HEK293T (cell line): ENCODE data around the gene ZNF483.
A peak's percentile ranks its signal among the peaks of the same experiment; 100 is the strongest.

Experiments
- CTCF ChIA-PET: fragments of 350-600 bp; formaldehyde crosslinking; extraction: SDS; loops from one replicate; lab custom pipeline; 2021; ENCODE audit warnings: antibody characterized with exemption, inconsistent platforms; lab: Yijun Ruan, JAX
- POLR2A ChIA-PET: fragments of 350-600 bp; formaldehyde crosslinking; extraction: SDS; loops from one replicate; lab custom pipeline; 2020; ENCODE audit warnings: antibody characterized with exemption, inconsistent platforms; lab: Yijun Ruan, JAX
- DNase-seq: peaks from one replicate; pipeline ENCODE4 v3.0.0; 2012; ENCODE audit warnings: mixed read lengths; ENCODE audit errors: extremely low spot score
- ARNT ChIP-seq: fragments of 450-650 bp; IDR thresholded peaks from 2 replicates; pipeline ENCODE4 v1.6.1; 2017; ENCODE audit warnings: mild to moderate bottlenecking
- BHLHE40 ChIP-seq: fragments of 450-650 bp; IDR thresholded peaks from 2 replicates; pipeline ENCODE4 v1.6.1; 2016; ENCODE audit warnings: mild to moderate bottlenecking, moderate library complexity, borderline replicate concordance
- CTBP1 ChIP-seq: fragments of 450-650 bp; IDR thresholded peaks from 2 replicates; pipeline ENCODE4 v1.6.1; 2016; ENCODE audit warnings: borderline replicate concordance
- ELF4 ChIP-seq: fragments of 450-650 bp; IDR thresholded peaks from 2 replicates; pipeline ENCODE4 v1.6.1; 2017; ENCODE audit warnings: antibody characterized with exemption
- FOXA1 ChIP-seq: fragments of 450-650 bp; IDR thresholded peaks from 2 replicates; pipeline ENCODE4 v1.6.1; 2016; ENCODE audit warnings: mild to moderate bottlenecking
- FOXK2 ChIP-seq: fragments of 450-650 bp; IDR thresholded peaks from 2 replicates; pipeline ENCODE4 v1.6.1; 2016; ENCODE audit warnings: mild to moderate bottlenecking
- FOXM1 ChIP-seq: fragments of 450-650 bp; IDR thresholded peaks from 2 replicates; pipeline ENCODE4 v1.6.1; 2017; ENCODE audit warnings: mild to moderate bottlenecking, borderline replicate concordance
- HDGF ChIP-seq: fragments of 450-650 bp; IDR thresholded peaks from 2 replicates; pipeline ENCODE4 v1.6.1; 2017; ENCODE audit warnings: antibody characterized with exemption, borderline replicate concordance
- L3MBTL2 ChIP-seq: fragments of 450-650 bp; conservative IDR thresholded peaks from 2 replicates; pipeline ENCODE4 v1.6.1; 2016; ENCODE audit warnings: mild to moderate bottlenecking
- LEF1 ChIP-seq: fragments of 450-650 bp; IDR thresholded peaks from 2 replicates; pipeline ENCODE4 v1.6.1; 2017; ENCODE audit warnings: mild to moderate bottlenecking, borderline replicate concordance
- NFRKB ChIP-seq: fragments of 450-650 bp; IDR thresholded peaks from 2 replicates; pipeline ENCODE4 v1.6.1; 2016; ENCODE audit warnings: mild to moderate bottlenecking, moderate library complexity
- SP1 ChIP-seq: fragments of 450-650 bp; IDR thresholded peaks from 2 replicates; pipeline ENCODE4 v1.6.1; 2017
- SUZ12 ChIP-seq: fragments of 450-650 bp; IDR thresholded peaks from 2 replicates; pipeline ENCODE4 v1.6.1; 2016; ENCODE audit warnings: mild to moderate bottlenecking
- TARDBP ChIP-seq: fragments of 450-650 bp; IDR thresholded peaks from 2 replicates; pipeline ENCODE4 v1.6.1; 2016
- ZNF384 ChIP-seq: fragments of 450-650 bp; IDR thresholded peaks from 2 replicates; pipeline ENCODE4 v1.6.1; 2016
- TF ChIP-seq, protein P1 (sequence below): fragments of 450-650 bp; IDR thresholded peaks from 2 replicates; pipeline ENCODE4 v1.6.1; 2016

ZNF483 gene

GRCh38 chr9:111514967-111515366 is 10.0 kb upstream of the ZNF483 start:
- DNase-seq: no peak
- CTCF ChIA-PET: no interaction called here
- POLR2A ChIA-PET: interaction anchor here (0.6 kb wide), 1 partner anchor 10 kb away, joined by 3 read pairs; the partner anchor contains the start of gene ZNF483
- no peak for TF ChIP-seq SP1
- no peak for TF ChIP-seq SUZ12
- no peak for TF ChIP-seq BHLHE40
- no peak for TF ChIP-seq LEF1
- TF ChIP-seq HDGF: no peak
- no peak for TF ChIP-seq L3MBTL2
- TF ChIP-seq NFRKB: no peak
- no peak for TF ChIP-seq CTBP1
- TF ChIP-seq ELF4: no peak

GRCh38 chr9:111516061-111516465 is 8.9 kb upstream of the ZNF483 start:
- TF ChIP-seq SUZ12: no peak
- no peak for TF ChIP-seq ZNF384
- no peak for TF ChIP-seq LEF1
- TF ChIP-seq ELF4: no peak
- TF ChIP-seq, protein P1, sequence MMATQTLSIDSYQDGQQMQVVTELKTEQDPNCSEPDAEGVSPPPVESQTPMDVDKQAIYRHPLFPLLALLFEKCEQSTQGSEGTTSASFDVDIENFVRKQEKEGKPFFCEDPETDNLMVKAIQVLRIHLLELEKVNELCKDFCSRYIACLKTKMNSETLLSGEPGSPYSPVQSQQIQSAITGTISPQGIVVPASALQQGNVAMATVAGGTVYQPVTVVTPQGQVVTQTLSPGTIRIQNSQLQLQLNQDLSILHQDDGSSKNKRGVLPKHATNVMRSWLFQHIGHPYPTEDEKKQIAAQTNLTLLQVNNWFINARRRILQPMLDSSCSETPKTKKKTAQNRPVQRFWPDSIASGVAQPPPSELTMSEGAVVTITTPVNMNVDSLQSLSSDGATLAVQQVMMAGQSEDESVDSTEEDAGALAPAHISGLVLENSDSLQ: no peak
- no peak for TF ChIP-seq FOXA1
- no peak for TF ChIP-seq L3MBTL2
- no peak for TF ChIP-seq BHLHE40
- TF ChIP-seq FOXK2: no peak
- TF ChIP-seq SP1: no peak
- TF ChIP-seq FOXM1: no peak
- TF ChIP-seq TARDBP: no peak
- TF ChIP-seq CTBP1: no peak
- no peak for TF ChIP-seq ARNT
- ChIA-PET POLR2A (interaction anchor here (1.6 kb wide), 1 partner anchor 9 kb away, joined by 8 read pairs; the partner anchor contains the start of gene ZNF483), CTCF (no interaction called here)
- DNase-seq: no peak

DNA sequence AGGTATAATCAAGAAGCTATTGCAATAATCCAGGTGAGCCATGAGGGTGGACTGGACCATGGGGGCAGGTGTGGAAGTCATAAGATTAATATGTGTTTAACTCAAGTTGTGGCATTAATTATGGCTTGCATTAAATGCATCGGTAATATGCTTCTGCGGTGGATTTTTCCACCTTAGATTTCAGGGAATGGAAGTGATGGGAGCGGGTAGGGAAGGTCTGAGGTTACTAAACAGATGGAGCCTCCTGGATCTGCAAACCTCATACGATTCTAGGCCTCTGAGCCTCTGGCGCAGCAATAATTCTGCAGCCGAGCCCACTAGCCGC is 286 bp upstream of the ZNF483 start:
- no peak for DNase-seq
- no peak for TF ChIP-seq NFRKB
- peak; percentile 54 for TF ChIP-seq L3MBTL2
- ChIA-PET CTCF (interaction anchor here (0.7 to 1.3 kb wide), 2 partner anchors 12 to 60 kb away, joined by 3 read pairs; no protein-coding TSS in a partner anchor), POLR2A (interaction anchor here (0.6 to 1.8 kb wide), 9 partner anchors 9 to 47 kb away, joined by 3 to 8 read pairs (median 4); no protein-coding TSS in a partner anchor)

DNA sequence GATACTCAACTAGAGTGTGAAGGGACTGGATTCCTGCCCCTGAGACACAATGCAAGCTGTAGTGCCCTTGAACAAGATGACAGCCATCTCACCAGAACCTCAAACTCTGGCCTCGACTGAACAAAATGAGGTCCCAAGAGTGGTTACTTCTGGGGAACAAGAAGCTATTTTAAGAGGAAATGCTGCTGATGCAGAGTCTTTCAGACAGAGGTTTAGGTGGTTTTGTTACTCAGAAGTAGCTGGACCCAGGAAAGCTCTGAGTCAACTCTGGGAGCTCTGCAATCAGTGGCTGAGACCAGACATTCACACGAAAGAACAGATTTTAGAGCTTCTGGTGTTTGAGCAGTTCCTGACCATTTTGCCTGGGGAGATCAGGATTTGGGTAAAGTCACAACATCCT is 2.4 kb downstream of the ZNF483 start:
- no peak for DNase-seq
- ChIA-PET CTCF (no interaction called here), POLR2A (interaction anchor here (2.0 kb wide), 1 partner anchor 44 kb away, joined by 6 read pairs; no protein-coding TSS in a partner anchor)
- TF ChIP-seq TARDBP (no peak), FOXM1 (no peak), LEF1 (no peak), CTBP1 (no peak), NFRKB (no peak), BHLHE40 (no peak), FOXK2 (no peak), ELF4 (no peak), SP1 (no peak), FOXA1 (no peak), HDGF (no peak), L3MBTL2 (no peak), SUZ12 (no peak), ZNF384 (no peak), ARNT (no peak)
- TF ChIP-seq, protein P1: no peak

DNA sequence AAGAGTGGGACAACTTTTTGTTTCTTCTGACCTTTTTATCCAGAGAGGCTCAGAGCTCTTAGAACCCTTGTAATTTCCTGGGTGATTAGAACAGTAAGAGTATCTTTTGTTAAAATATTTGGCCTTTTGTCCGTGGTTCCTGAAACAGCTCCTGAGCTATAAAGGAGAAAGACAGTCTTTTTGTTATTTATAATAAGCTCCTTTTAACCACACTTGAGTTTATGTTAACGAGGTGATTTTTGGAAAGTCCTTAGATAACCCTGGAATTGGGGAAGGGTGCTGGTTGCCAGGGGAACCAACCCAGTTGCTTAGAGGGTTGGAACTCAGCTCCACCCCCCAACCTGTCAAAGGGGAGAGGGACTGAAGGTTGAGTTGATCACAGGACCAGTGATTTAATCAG is 4.8 kb downstream of the ZNF483 start:
- POLR2A ChIA-PET: no interaction called here
- TF ChIP-seq CTBP1: no peak
- no peak for DNase-seq
- CTCF ChIA-PET: no interaction called here

- POLR2A ChIA-PET: no interaction called here
- TF ChIP-seq ELF4: no peak
- no peak for TF ChIP-seq ZNF384
- TF ChIP-seq BHLHE40: no peak
- TF ChIP-seq TARDBP: no peak
- no peak for TF ChIP-seq FOXM1
- no peak for TF ChIP-seq NFRKB
- TF ChIP-seq ARNT: no peak
- TF ChIP-seq LEF1: no peak
- no peak for TF ChIP-seq FOXK2
- TF ChIP-seq HDGF: no peak
- no peak for TF ChIP-seq SP1
- no peak for TF ChIP-seq L3MBTL2
- no peak for TF ChIP-seq FOXA1
- TF ChIP-seq, protein P1: no peak
- TF ChIP-seq SUZ12: no peak
- TF ChIP-seq CTBP1: no peak
- CTCF ChIA-PET: no interaction called here
- DNase-seq: no peak
Observed at GRCh38 chr9:111531716-111532115, 6.7 kb downstream of the ZNF483 start.

DNA sequence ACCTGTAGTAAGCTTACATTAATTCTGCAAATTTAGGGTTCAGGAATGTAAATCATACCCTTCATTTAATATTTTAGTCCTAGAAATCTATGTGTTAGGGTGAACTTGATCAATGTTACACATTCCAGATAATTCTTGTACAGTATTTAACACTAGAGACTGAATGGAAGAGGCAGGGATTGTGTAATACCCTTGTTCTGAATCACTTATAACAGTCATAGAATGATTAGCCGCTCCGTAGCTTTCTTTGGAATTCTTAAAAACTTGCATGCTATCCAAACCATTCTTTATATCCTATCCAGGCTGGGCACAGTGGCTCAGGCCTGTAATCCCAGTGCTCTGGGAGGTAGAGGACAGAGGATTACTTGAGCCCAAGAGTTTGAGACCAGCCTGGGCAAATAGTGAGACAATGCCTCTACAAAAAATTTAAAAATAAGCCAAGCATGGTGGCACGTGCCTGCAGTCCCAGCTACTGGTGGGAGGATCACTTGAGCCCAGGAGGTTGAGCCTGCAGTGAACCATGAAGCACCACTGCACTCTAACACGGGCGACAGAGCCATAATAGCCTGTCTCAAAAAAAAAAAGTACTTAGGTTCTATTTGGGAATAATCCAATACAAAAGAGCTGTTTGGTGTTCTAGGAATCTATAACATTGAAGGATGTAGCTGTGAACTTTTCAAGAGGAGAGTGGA is 8.3 kb downstream of the ZNF483 start:
- DNase-seq: no peak
- ChIA-PET POLR2A (interaction anchor here (1.3 kb wide), 1 partner anchor 8 kb away, joined by 3 read pairs; the partner anchor contains the start of gene ZNF483), CTCF (no interaction called here)
- TF ChIP-seq FOXA1: no peak
- TF ChIP-seq ELF4: no peak
- TF ChIP-seq TARDBP: no peak
- no peak for TF ChIP-seq ARNT
- no peak for TF ChIP-seq SP1
- TF ChIP-seq, protein P1: no peak
- no peak for TF ChIP-seq BHLHE40
- TF ChIP-seq CTBP1: no peak
- no peak for TF ChIP-seq HDGF
- no peak for TF ChIP-seq L3MBTL2
- TF ChIP-seq FOXK2: no peak
- TF ChIP-seq NFRKB: no peak
- TF ChIP-seq LEF1: no peak
- no peak for TF ChIP-seq ZNF384
- TF ChIP-seq FOXM1: no peak
- no peak for TF ChIP-seq SUZ12
